H1 (cell line): ENCODE measurements around the gene TMEM161A. TPM values are rescaled to one million over a fixed set of nuclear protein-coding genes. Genes with fewer than 3 reads are reported as not detected.

ENCODE experiments used
- CTCF ChIA-PET: fragments of 300-600 bp; sonication (Branson Sonifier 250); formaldehyde crosslinking; loops from one replicate; lab custom pipeline; 2021; ENCODE audit not compliant: partially characterized antibody; lab: Charles Lee
- POLR2A ChIA-PET: fragments of 300-600 bp; sonication (Branson Sonifier 250); formaldehyde crosslinking; loops from one replicate; lab custom pipeline; 2021; ENCODE audit warnings: inconsistent platforms; ENCODE audit not compliant: partially characterized antibody; lab: Charles Lee
- DNase-seq, 2 experiments: peaks; one replicate each; pipeline versions ENCODE4 v3.0.0 to v3.0.0-alpha.2; 2010 to 2022; ENCODE audit warnings: low spot score in 2 of 2, low read depth in 1 of 2, mixed read lengths in 1 of 2
- FAIRE-seq: peaks from 2 replicates; lab custom pipeline; 2011; peaks lifted over from hg19 to GRCh38; lab: Jason Lieb, UNC
- H2AFZ ChIP-seq: 2 replicates; pipeline ENCODE4 v1.8.1; 2012; ENCODE audit warnings: low read length, inconsistent platforms
- H2AK5ac ChIP-seq: 2 replicates; pipeline ENCODE4 v1.6.1; 2013; ENCODE audit warnings: low read depth, low read length
- H2BK120ac ChIP-seq: replicated peaks from 2 replicates; pipeline ENCODE3; 2013; ENCODE audit warnings: low read depth, low read length, inconsistent platforms
- H2BK12ac ChIP-seq: 2 replicates; pipeline ENCODE4 v1.6.1; 2013; ENCODE audit warnings: low read depth, low read length
- H2BK15ac ChIP-seq: 2 replicates; pipeline ENCODE4 v1.6.1; 2013; ENCODE audit warnings: low read length
- H2BK20ac ChIP-seq: 2 replicates; pipeline ENCODE4 v1.6.1; 2013; ENCODE audit warnings: low read length
- H2BK5ac ChIP-seq: 2 replicates; pipeline ENCODE4 v1.6.1; 2013; ENCODE audit warnings: low read depth, low read length
- H3K14ac ChIP-seq: 2 replicates; pipeline ENCODE4 v1.6.1; 2013; ENCODE audit warnings: inconsistent platforms; ENCODE audit not compliant: insufficient read length
- H3K18ac ChIP-seq: 2 replicates; pipeline ENCODE4 v1.6.1; 2013; ENCODE audit warnings: low read length; ENCODE audit errors: extremely low read depth
- H3K23ac ChIP-seq: 2 replicates; pipeline ENCODE4 v1.6.1; 2013; ENCODE audit warnings: inconsistent platforms; ENCODE audit not compliant: insufficient read length
- H3K23me2 ChIP-seq: 2 replicates; pipeline ENCODE4 v1.6.1; 2013; ENCODE audit warnings: low read depth, low read length
- H3K27ac ChIP-seq: 2 replicates; pipeline ENCODE4 v1.6.1; 2011; ENCODE audit warnings: low read depth, low read length, inconsistent platforms
- H3K27me3 ChIP-seq, 4 experiments: replicated peaks in 1 of 4; 1 replicate in 1 of 4; 2 replicates in 3 of 4; pipeline versions ENCODE4 v1.6.1 to v1.8.1; 2011 to 2013; ENCODE audit warnings: low read length in 3 of 4, mild to moderate bottlenecking in 3 of 4, inconsistent platforms in 2 of 4, mixed read lengths in 2 of 4, moderate library complexity in 1 of 4; ENCODE audit not compliant: control insufficient read depth in 3 of 4, insufficient read depth in 3 of 4; ENCODE audit errors: extremely low read depth in 1 of 4
- H3K36me3 ChIP-seq, 4 experiments: 2 replicates each; pipeline versions ENCODE4 v1.6.1 to v1.8.1; 2011 to 2013; ENCODE audit warnings: mild to moderate bottlenecking in 4 of 4, low read length in 3 of 4, moderate library complexity in 2 of 4, control low read depth in 1 of 4, inconsistent platforms in 1 of 4; ENCODE audit not compliant: insufficient read depth in 4 of 4, control insufficient read depth in 2 of 4
- H3K4ac ChIP-seq: replicated peaks from 2 replicates; pipeline ENCODE3; 2013; ENCODE audit warnings: low read length, low read depth, mixed read lengths, inconsistent platforms; ENCODE audit not compliant: insufficient read length
- H3K4me1 ChIP-seq, 4 experiments: replicated peaks in 1 of 4; 1 replicate in 1 of 4; 2 replicates in 3 of 4; pipeline versions ENCODE4 v1.6.1 to v1.8.1; 2011 to 2013; ENCODE audit warnings: low read length in 3 of 4, inconsistent platforms in 2 of 4, mixed read lengths in 1 of 4; ENCODE audit not compliant: insufficient read depth in 4 of 4, control insufficient read depth in 3 of 4
- H3K4me2 ChIP-seq, 2 experiments: 2 replicates each; pipeline versions ENCODE4 v1.6.1 to v1.8.1; 2011 to 2013; ENCODE audit warnings: low read depth in 2 of 2, low read length in 2 of 2, control low read depth in 1 of 2, inconsistent platforms in 1 of 2, mild to moderate bottlenecking in 1 of 2; ENCODE audit not compliant: insufficient read depth in 1 of 2
- H3K4me3 ChIP-seq, 4 experiments: fragments of 200-600, 300-600 bp in 1 of 4; sonication (generic), shearing (Covaris generic), sonication (Bioruptor Twin) in 1 of 4; 2 replicates each; pipeline versions ENCODE4 v1.5.1 to v1.8.1; 2011 to 2016; ENCODE audit warnings: low read length in 4 of 4, low read depth in 3 of 4, control low read depth in 2 of 4, inconsistent platforms in 2 of 4, mild to moderate bottlenecking in 2 of 4, mixed read lengths in 1 of 4, moderate library complexity in 1 of 4; ENCODE audit not compliant: insufficient read depth in 2 of 4; ENCODE audit errors: extremely low read depth in 1 of 4
- H3K56ac ChIP-seq: replicated peaks from 2 replicates; pipeline ENCODE3; 2013; ENCODE audit warnings: low read depth, mild to moderate bottlenecking, mixed read lengths, low read length, inconsistent platforms; ENCODE audit not compliant: insufficient read length
- H3K79me1 ChIP-seq: 2 replicates; pipeline ENCODE4 v1.6.1; 2013; ENCODE audit warnings: low read depth, low read length, control low read depth
- H3K79me2 ChIP-seq, 2 experiments: 2 replicates each; pipeline versions ENCODE4 v1.6.1 to v1.8.1; 2012 to 2013; ENCODE audit warnings: low read length in 2 of 2, mild to moderate bottlenecking in 2 of 2, inconsistent platforms in 1 of 2; ENCODE audit not compliant: insufficient read depth in 2 of 2, control insufficient read depth in 1 of 2
- H3K9ac ChIP-seq, 4 experiments: replicated peaks in 1 of 4; 1 replicate in 1 of 4; 2 replicates in 3 of 4; pipeline versions ENCODE4 v1.6.1 to v1.8.1; 2011 to 2013; ENCODE audit warnings: low read depth in 3 of 4, low read length in 3 of 4, control low read depth in 2 of 4, mild to moderate bottlenecking in 2 of 4, moderate library complexity in 2 of 4, inconsistent platforms in 1 of 4; ENCODE audit errors: extremely low read depth in 1 of 4
- H3K9me3 ChIP-seq, 2 experiments: 2 replicates each; pipeline versions ENCODE4 v1.6.1 to v1.8.1; 2012 to 2013; ENCODE audit warnings: mild to moderate bottlenecking in 2 of 2, moderate library complexity in 2 of 2, control low read depth in 1 of 2, inconsistent platforms in 1 of 2, low read depth in 1 of 2, low read length in 1 of 2, mixed read lengths in 1 of 2; ENCODE audit not compliant: insufficient read depth in 2 of 2
- H4K20me1 ChIP-seq, 2 experiments: replicated peaks in 1 of 2; 2 replicates each; pipeline versions ENCODE3 to v1.8.1; 2011 to 2013; ENCODE audit warnings: inconsistent platforms in 2 of 2, low read length in 2 of 2, mild to moderate bottlenecking in 1 of 2; ENCODE audit not compliant: insufficient read depth in 2 of 2, control insufficient read depth in 1 of 2
- H4K5ac ChIP-seq: 2 replicates; pipeline ENCODE4 v1.6.1; 2013; ENCODE audit warnings: low read length, low read depth, mixed read lengths, inconsistent platforms; ENCODE audit not compliant: insufficient read length
- H4K8ac ChIP-seq: 2 replicates; pipeline ENCODE4 v1.8.0; 2013; ENCODE audit warnings: mild to moderate bottlenecking, moderate library complexity, low read length, inconsistent platforms; ENCODE audit not compliant: insufficient read depth; ENCODE audit errors: extremely low read depth
- H4K91ac ChIP-seq: replicated peaks from 2 replicates; pipeline ENCODE3; 2013; ENCODE audit warnings: low read length, mixed read lengths, inconsistent platforms; ENCODE audit not compliant: insufficient read length
- CTBP2 ChIP-seq: IDR thresholded peaks from 2 replicates; pipeline ENCODE4 v1.7.0; 2011; ENCODE audit warnings: borderline replicate concordance, mild to moderate bottlenecking, moderate library complexity, mixed read lengths, low read length; ENCODE audit not compliant: insufficient read depth, insufficient read length
- CTCF ChIP-seq, 3 experiments: IDR thresholded peaks; 1 replicate in 2 of 3; 2 replicates in 1 of 3; pipeline versions ENCODE4 v1.5.1 to v1.6.1; 2011; ENCODE audit warnings: low read length in 3 of 3, mild to moderate bottlenecking in 3 of 3, inconsistent platforms in 2 of 3, low read depth in 1 of 3, moderate library complexity in 1 of 3; ENCODE audit not compliant: insufficient read depth in 1 of 3; ENCODE audit errors: control extremely low read depth in 1 of 3
- KDM4A ChIP-seq: IDR thresholded peaks from one replicate; pipeline ENCODE4 v1.7.1; 2012; ENCODE audit warnings: low read depth, mild to moderate bottlenecking, moderate library complexity, low read length, inconsistent platforms; ENCODE audit not compliant: severe bottlenecking
- KDM5A ChIP-seq: fragments of 200-600 bp; IDR thresholded peaks from 2 replicates; pipeline ENCODE4 v1.7.1; 2012; ENCODE audit warnings: mild to moderate bottlenecking, low read length, inconsistent platforms, mixed read lengths
- RFX5 ChIP-seq: IDR thresholded peaks from 2 replicates; pipeline ENCODE4 v1.6.1; 2011; ENCODE audit warnings: low read depth, low read length, improper control_type of control experiment, borderline replicate concordance
- SIN3A ChIP-seq, 2 experiments: IDR thresholded peaks in 1 of 2; conservative IDR thresholded peaks in 1 of 2; 2 replicates each; pipeline ENCODE4 v1.6.1; 2011 to 2012; ENCODE audit warnings: low read length in 2 of 2, improper control_type of control experiment in 1 of 2, low read depth in 1 of 2, mild to moderate bottlenecking in 1 of 2
- SP1 ChIP-seq: IDR thresholded peaks from 2 replicates; pipeline ENCODE4 v1.6.1; 2011; ENCODE audit warnings: low read depth, low read length
- WGBS, 2 experiments: shearing (Covaris generic) in 1 of 2; methylation state at CpG; one replicate each; pipeline versions ENCODE4 v1.1.6 to v1.1.7; 2013 to 2015; ENCODE audit warnings: low lambda C conversion rate in 2 of 2, mixed read lengths in 2 of 2, inconsistent platforms in 1 of 2, low coverage in 1 of 2, missing lambda C conversion rate in 1 of 2; ENCODE audit not compliant: insufficient replicate concordance in 2 of 2, insufficient coverage in 1 of 2, insufficient read length in 1 of 2; ENCODE audit errors: extremely low coverage in 1 of 2, missing lambda C conversion rate in 1 of 2; 5-methylcytosine and 5-hydroxymethylcytosine counted together
- polyA plus RNA-seq, 7 experiments: library from polyadenylated mRNA; depleted of rRNA in 3 of 7; stranded (reverse) in 5 of 7; unstranded in 2 of 7; fragments of >200 nt in 5 of 7; fragments of 200-250 nt in 2 of 7; gene quantifications; 1 replicate in 5 of 7; 2 replicates in 1 of 7; 4 replicates in 1 of 7; pipeline versions ENCODE4 v1.2.1 to v1.2.3, GENCODE V29; 2011 to 2013; ENCODE audit warnings: missing spikeins in 2 of 7, mixed read lengths in 2 of 7
- total RNA-seq: library from RNA; stranded (reverse); fragmentation: NEBNext Ultra II Directional; extraction: Animal tissue kit (Norgen Biotek cat#: 25700); gene quantifications from 2 replicates; pipeline ENCODE4 v1.2.1, GENCODE V29; 2021

Gene TMEM161A
- total and polyA plus RNA-seq, 2 of the 8 experiments (the other 6 are each of a cell fraction or from before 2014, with no cell fraction given) = 47.8 to 103 TPM

DNA sequence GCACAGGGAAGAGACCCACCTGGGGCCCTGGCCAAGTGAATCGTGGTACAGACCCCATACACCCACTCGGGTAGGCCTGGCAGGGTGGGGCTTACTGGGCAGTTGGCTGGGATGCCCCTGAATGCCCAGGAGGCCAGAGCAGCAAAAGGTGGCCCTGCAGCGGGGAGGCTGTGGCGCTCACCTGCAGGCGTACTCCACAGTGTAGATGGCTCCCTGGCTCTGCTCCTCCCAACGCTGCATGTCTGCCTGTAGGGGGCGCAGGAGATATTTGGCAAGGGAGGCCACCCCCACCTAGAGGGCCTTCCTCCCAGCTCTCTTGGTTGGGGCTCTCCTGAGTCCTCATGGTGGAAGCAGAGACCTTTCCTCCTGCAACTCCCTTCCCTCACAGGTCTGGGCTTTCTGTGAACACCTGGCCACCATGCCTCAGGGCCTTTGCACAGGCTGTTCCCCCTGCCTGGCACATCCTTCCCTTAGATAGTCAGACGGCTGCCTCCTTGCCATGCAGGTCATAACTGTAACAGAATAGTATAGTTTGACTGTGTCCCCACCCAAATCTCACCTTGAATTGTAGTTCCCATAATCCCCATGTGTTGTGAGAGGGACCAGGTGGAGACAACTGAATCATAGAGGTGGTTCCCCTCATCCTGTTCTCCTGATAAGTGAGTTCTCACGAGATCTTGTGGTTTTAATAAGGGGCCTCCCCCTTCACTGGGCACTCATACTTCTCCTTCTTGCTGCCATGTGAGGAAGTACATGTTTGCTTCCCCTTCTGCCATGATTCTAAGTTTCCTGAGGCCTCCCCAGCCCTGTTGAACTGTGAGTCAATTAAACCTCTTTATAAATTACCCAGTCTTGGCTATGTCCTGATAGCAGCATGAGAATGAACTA is 47.8 kb upstream of the TMEM161A start:
- Histone ChIP-seq H2BK12ac (no peak overlapping the region), H3K23ac (no peak overlapping the region), H2BK5ac (no peak overlapping the region; the same call in 1 of the 2 replicates), H2AFZ (no peak overlapping the region), H3K4me3 (no peak overlapping the region), H2BK15ac (no peak overlapping the region), H4K91ac (no peak overlapping the region), H3K79me2 (peaks cover 0 to 10% of the 10 kb centered on the region in 2 experiments; a peak in 2 of 4 replicates), H3K56ac (no peak overlapping the region), H3K14ac (no peak overlapping the region), H2BK120ac (no peak overlapping the region), H3K4me2 (no peak overlapping the region), H4K20me1 (peaks cover 2 to 10% of the 10 kb centered on the region in 2 experiments), H3K79me1 (peaks cover 4% of the 10 kb centered on the region), H2BK20ac (no peak overlapping the region), H3K27me3 (no peaks in the 10 kb centered on the region), H3K18ac (no peak overlapping the region; the same call in 1 of the 2 replicates), H3K4ac (no peak overlapping the region), H2AK5ac (no peak overlapping the region), H4K5ac (no peak overlapping the region), H3K36me3 (peaks cover 2 to 6% (median 4%) of the 10 kb centered on the region in 4 experiments; a peak in 6 of 8 replicates), H3K23me2 (no peaks in the 10 kb centered on the region; the same call in 1 of the 2 replicates), H3K27ac (no peak overlapping the region), H3K4me1 (peaks cover 0 to 3% (median 1%) of the 10 kb centered on the region in 4 experiments; a peak in 4 of 7 replicates), H4K8ac (no peak overlapping the region), H3K9me3 (no peaks in the 10 kb centered on the region), H3K9ac (no peak overlapping the region; a peak in 1 of 7 replicates)
- FAIRE-seq (peak; percentile 42), DNase-seq (peak; percentile 61 to 92)
- ChIA-PET POLR2A (interaction anchor here (0.7 to 1.6 kb wide), 7 partner anchors 12 to 157 kb away, joined by 3 to 5 read pairs (median 3); partner anchors contain the start of gene TM6SF2), CTCF (interaction anchor here (0.6 to 5.2 kb wide), 13 partner anchors 11 to 129 kb away, joined by 3 to 24 read pairs (median 3); no protein-coding TSS in a partner anchor)
- 56% methylated on average over 9 of the region's 9 CpGs; no CpG with 5 or more reads in 1 of the 2 experiments for WGBS, 2 experiments
- TF ChIP-seq CTCF (IDR thresholded peaks at IDR 0.05; ENCODE audit: control extremely low read depth in 1 of 3, insufficient read depth in 1 of 3, low read depth in 1 of 3, low read length in 3 of 3) (peak; percentile 97 to 98 (median 98)), KDM4A (no peak), SP1 (no peak), KDM5A (no peak), SIN3A (conservative IDR thresholded peaks at IDR 0.05 in 1 of 2, IDR thresholded peaks at IDR 0.05 in 1 of 2; ENCODE audit: low read depth in 1 of 2, low read length in 2 of 2) (peak in 1 of 2 experiments; percentile 73; a peak in 1 of 4 replicates), RFX5 (no peak), CTBP2 (no peak)
